ENCODE measurements around the gene GRID1.

The GRID1 gene

GRCh38 chr10:86288695-86289576 is 77.7 kb downstream of the GRID1 start:
- no peak for DNase-seq

- DNase-seq = no peak
Measured at GRCh38 chr10:86287966-86288579, 78.5 kb downstream of the GRID1 start.

GRCh38 chr10:86287110-86287793 is 79.3 kb downstream of the GRID1 start:
- DNase-seq = no peak

GRCh38 chr10:86286236-86287109 is 80.1 kb downstream of the GRID1 start:
- DNase-seq = no peak

- DNase-seq = no peak
Measured at GRCh38 chr10:86285136-86285790, 81.3 kb downstream of the GRID1 start.

GRCh38 chr10:86284355-86285105 is 82.1 kb downstream of the GRID1 start:
- no peak for DNase-seq

- DNase-seq = no peak
Measured at GRCh38 chr10:86283466-86284287, 82.9 kb downstream of the GRID1 start.

GRCh38 chr10:86282664-86283465 is 83.7 kb downstream of the GRID1 start:
- DNase-seq = no peak

GRCh38 chr10:86281396-86281795 is 85.2 kb downstream of the GRID1 start:
- DNase-seq = no peak

GRCh38 chr10:86269332-86269731 is 97.3 kb downstream of the GRID1 start:
- no peak for DNase-seq

- DNase-seq = no peak
Measured at GRCh38 chr10:86267286-86268195, 99.1 kb downstream of the GRID1 start.

- DNase-seq = no peak
Measured at GRCh38 chr10:86266446-86267242, 100.0 kb downstream of the GRID1 start.

GRCh38 chr10:86265895-86266259 is 100.7 kb downstream of the GRID1 start:
- DNase-seq = no peak

- no peak for DNase-seq
Measured at GRCh38 chr10:86265236-86265894, 101.2 kb downstream of the GRID1 start.

GRCh38 chr10:86264481-86265231 is 101.9 kb downstream of the GRID1 start:
- no peak for DNase-seq

- no peak for DNase-seq
Measured at GRCh38 chr10:86263907-86264306, 102.7 kb downstream of the GRID1 start.
